Skeletal muscle satellite cell (primary cell): ENCODE data around the gene CFHR2. TPM values are rescaled to one million over a fixed set of nuclear protein-coding genes. Genes with fewer than 3 reads are reported as not detected.

Experiments used
- H3K27me3 ChIP-seq: 2 replicates; pipeline ENCODE4 v1.7.0; 2013; ENCODE audit warnings: low read length; ENCODE audit not compliant: control insufficient read depth, insufficient read depth
- H3K36me3 ChIP-seq: 2 replicates; pipeline ENCODE4 v1.7.0; 2013; ENCODE audit warnings: mild to moderate bottlenecking, control low read depth, low read length; ENCODE audit not compliant: insufficient read depth
- H3K4me1 ChIP-seq: 2 replicates; pipeline ENCODE4 v1.7.0; 2013; ENCODE audit warnings: low read length; ENCODE audit not compliant: control insufficient read depth, insufficient read depth
- H3K4me2 ChIP-seq: 2 replicates; pipeline ENCODE4 v1.7.0; 2013; ENCODE audit warnings: mild to moderate bottlenecking, low read length
- H3K4me3 ChIP-seq: 2 replicates; pipeline ENCODE4 v1.7.0; 2013; ENCODE audit warnings: low read length
- H3K9ac ChIP-seq: 2 replicates; pipeline ENCODE4 v1.7.0; 2013; ENCODE audit warnings: mild to moderate bottlenecking, low read depth, low read length, moderate library complexity
- H3K9me3 ChIP-seq: replicated peaks from 2 replicates; pipeline ENCODE4 v1.7.0; 2013; ENCODE audit warnings: mild to moderate bottlenecking, control low read depth, low read length
- small RNA-seq: library from RNA; depleted of rRNA; stranded (forward); fragments of <200 nt; gene quantifications from one replicate; pipeline ENCODE3, GENCODE V24; 2012

Gene CFHR2

DNA sequence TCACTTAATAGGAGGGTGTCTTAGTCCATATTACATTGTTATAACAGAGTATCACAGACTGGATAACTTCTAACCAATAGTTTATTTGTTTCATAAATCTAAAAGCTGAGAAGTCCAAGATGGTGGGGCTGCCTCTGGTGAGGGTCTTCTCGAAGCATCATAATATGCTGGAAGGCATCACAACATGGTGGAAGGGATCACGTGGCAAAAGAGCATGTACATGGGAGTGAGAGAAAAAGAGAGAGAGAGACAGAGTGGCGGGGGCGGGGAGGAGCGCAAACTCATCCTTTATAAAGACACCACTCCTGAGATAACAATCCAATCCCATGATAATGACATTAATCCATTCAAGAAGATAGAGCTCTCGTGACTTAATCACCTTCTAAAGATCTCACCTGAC lies 65.3 kb downstream of the CFHR2 start:
- Histone ChIP-seq H3K9ac (no peak overlapping the region), H3K27me3 (no peaks in the 10 kb centered on the region), H3K4me2 (no peak overlapping the region), H3K4me3 (no peak overlapping the region), H3K36me3 (no peaks in the 10 kb centered on the region), H3K9me3 (no peaks in the 10 kb centered on the region), H3K4me1 (no peaks in the 10 kb centered on the region)

Small RNA genes within 50 kb of the gene (small RNA-seq; reads per million reads assigned to genes)
- not detected for gene AL139418.1
